GM19025 (cell line): ENCODE data around the gene DNASE1L3.

Source experiments
- ATAC-seq: cut with Tn5 transposase; IDR thresholded peaks from one replicate; pipeline ENCODE4 v1.9.1; 2021; ENCODE audit warnings: mild to moderate bottlenecking, low read depth, moderate library complexity; ENCODE audit not compliant: unreplicated experiment

The DNASE1L3 gene

DNA sequence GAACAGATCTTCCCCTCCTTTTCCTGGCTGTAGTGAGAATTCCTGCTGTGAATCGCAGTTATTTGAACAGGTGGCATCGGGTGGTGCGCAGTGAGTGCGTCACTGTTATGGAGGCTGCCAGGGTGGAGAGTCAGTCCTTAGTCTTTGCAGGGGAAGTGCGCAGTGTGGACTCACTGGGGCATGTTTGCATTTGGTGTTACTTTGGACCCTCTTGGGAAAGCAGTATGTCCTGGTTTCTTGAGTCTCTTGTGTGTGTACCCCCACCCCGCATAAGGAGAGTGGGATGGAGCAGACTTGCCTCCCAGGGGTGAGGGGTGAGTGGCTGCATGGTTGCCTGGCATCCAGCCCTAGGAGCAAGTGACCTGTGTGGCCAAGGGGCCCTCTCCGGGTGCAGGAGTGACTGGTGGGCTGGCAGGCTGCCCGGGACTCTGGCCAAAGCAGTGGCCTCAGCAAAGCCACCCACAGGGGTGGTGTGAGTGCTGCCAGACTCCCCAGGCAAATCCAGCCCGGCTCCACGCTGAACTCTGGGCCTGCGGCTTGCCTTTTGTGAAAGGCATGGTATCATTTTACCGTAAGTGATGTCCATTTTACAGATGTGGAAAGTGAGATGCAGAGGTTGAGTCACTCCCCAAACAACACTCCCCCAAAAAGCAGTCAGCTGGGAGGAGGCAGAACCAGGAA lies 46.4 kb downstream of the DNASE1L3 start:
- no peak for ATAC-seq

DNA sequence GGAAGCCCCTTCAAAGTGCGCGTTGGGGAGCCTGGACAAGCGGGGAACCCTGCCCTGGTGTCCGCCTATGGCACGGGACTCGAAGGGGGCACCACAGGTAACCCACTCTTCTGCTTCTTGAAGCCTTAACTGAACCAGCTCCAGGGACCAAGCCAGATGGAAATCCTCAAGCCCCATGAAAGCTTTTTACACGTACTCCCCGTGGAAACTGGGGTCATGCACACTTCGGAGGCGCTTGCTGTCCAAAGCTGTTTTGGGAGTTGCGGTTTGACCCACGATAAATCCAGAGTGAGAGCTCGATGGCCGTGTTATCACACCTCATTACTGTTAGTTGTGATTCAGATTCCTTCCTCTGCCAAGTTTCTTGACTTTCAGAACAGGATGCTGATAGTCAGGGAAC lies 47.5 kb downstream of the DNASE1L3 start:
- ATAC-seq = no peak

DNA sequence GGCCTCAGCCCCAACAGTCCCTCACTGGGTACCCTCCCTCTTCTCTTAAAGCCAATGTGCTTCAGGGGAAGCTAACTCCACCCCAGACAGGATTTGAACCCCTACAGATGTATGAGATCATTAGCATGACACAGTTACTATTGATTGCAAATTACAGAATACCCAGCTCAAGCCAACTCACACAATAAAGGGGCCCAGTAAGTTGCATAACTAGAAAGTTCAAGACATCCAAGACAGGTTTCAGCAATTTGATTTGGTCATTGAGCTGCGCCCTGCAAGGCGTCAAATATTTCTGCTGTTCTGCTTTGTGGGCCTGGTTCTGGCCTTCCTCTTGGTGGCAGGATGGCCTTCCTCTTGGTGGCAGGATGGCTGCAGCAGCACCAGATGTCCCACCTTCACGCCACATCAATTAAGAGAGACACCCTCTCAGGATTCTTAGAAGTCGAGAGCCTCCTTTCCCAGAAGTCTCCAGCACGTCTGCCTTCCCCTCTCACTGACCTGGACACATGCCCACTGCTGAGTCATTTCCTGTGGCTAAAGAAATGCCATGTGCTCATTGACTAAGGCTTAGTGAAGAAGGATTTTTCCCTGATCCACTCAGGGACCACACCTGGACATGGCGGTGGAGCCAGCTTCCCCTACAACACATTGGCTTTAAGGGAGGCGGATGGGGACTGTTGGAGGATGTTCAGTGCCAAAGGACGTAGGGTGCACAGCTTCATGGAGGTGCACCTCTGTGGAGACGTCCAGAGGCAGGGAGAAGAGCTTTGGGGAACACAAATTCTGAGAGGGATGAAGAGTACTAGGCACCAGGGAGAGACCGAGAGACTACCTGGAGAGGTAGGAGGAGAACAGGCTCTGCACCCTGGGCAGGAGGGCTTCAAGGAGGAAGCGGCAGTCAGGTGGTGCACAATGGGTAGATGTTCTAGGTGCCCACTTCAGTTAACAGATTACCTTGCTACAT lies 49.1 kb downstream of the DNASE1L3 start:
- no peak for ATAC-seq

DNA sequence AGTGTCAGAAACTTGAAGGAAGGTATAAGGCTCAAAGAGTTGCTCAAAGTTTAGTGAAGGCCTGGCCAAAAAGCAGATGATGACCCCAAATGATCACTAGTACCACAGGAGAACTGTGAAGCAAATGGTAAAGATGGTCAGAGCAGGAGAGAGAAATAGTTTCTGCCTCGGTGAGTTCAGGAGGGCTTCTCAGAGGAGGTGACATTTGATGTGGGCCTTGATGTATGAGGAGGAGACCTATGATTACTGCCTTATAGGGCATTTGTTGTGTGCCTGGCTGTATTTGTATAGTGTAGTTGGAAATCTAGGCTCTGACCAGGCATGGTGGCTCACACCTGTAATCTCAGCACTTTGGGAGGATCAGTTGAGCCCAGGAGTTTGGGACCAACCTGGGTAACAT lies 50.4 kb downstream of the DNASE1L3 start:
- no peak for ATAC-seq

DNA sequence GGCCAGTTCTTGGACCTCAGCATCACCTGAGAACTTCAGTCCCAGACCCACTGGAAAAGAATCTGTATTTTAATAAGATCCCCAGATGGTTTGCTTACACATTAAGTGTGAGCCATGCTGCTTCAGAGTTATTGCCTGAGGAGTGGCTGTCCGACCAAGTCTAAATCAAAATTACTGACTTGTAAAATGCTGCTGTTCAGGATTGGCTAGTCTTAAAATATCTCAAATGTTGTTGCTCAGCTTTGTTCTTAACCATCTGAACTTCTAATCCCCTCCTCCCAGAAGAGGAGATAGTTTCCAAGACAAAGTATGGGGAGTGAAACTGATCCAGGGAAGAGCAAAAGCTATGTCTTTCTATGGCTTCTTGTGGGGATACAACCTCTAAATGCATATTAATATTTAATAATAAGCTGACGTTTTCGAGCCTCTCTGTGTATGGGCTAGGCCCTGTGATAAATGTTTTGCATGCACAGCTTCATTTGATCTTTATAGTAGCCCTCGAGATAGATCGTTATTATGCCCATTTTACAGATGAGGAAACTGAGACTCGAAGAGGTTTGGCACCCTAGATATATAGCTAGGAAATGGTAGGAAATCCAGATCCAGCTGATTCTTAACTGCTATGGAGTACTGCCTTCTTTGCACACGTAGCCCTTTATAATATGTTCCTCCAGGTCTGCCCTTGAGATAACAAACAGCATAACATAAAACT lies 52.2 kb downstream of the DNASE1L3 start:
- ATAC-seq = no peak

DNA sequence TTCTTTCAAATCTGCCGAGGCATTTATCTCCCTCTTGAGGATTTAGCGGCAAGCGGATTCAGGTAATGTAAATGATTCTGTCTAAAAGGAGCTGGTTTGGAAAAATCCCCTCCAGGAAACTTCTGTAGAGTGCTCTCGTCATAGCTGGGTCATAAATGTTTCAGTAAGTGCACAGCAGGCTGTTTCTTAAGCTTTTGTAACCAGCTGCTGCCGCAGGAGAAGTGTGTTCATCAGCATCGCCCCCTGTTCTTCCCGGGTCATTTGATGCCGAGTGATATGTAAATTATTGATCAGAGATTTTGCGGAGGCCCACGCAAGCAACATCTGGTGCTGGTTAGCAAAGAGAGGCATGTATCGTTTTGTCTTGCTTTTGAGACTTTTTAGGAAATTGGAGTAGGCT lies 53.1 kb downstream of the DNASE1L3 start:
- ATAC-seq = no peak

DNA sequence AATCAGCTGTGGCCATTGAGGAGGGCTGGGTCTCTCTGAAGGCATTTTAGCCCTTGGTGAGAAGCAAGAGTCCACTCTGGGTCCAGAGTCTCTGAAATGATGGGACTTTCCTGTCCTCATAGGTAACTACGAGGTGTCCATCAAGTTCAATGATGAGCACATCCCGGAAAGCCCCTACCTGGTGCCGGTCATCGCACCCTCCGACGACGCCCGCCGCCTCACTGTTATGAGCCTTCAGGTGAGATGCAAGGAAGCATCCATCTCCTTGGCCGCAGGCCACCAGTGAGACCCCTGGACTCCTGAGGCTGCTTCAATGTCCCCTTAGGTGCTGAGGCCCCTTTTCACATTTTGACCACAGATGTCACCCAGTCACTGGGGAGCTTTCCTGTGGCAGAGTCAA lies 54.9 kb downstream of the DNASE1L3 start:
- ATAC-seq = no peak

DNA sequence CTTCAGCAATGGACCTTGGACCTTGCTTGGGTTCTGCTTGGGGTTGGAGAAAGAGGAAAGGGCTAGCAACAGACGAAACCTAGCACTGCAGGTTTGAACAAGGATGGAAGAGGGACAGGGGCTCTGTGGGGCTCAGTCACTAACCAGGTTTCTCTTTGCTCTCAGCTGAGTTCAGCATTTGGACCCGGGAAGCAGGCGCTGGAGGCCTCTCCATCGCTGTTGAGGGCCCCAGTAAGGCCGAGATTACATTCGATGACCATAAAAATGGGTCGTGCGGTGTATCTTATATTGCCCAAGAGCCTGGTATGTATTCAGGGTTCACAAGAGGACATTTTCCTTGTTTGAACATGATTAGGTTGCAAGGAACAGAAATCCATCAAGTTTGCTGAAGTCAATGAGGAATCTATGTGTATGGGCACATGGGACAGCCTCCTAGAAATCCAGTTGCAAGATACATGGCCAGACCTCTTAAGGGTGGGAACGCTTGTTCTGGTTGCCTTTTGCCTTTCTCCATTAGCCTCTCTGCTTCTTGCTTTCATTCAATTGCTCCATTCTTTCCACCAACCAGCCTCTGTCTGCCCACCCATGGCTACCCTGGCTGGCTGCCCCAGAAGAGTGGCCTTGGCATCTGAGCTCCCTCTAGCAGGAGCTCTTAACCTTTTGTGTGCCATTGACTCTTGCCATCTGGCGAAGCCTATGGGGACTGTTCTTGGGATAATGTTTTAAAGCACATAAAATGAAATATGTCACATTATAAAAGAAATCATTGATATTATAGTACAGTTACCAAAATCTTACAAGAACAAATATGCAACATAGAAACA lies 55.9 kb downstream of the DNASE1L3 start:
- no peak for ATAC-seq

DNA sequence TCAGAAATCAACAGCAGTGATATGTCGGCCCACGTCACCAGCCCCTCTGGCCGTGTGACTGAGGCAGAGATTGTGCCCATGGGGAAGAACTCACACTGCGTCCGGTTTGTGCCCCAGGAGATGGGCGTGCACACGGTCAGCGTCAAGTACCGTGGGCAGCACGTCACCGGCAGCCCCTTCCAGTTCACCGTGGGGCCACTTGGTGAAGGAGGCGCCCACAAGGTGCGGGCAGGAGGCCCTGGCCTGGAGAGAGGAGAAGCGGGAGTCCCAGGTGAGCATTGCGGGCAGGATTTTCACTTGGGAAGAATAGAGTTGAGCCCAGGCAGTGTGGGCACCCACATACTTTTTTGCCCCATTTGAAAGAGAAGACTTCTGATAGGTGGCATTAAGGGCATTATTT lies 57.4 kb downstream of the DNASE1L3 start:
- no peak for ATAC-seq

DNA sequence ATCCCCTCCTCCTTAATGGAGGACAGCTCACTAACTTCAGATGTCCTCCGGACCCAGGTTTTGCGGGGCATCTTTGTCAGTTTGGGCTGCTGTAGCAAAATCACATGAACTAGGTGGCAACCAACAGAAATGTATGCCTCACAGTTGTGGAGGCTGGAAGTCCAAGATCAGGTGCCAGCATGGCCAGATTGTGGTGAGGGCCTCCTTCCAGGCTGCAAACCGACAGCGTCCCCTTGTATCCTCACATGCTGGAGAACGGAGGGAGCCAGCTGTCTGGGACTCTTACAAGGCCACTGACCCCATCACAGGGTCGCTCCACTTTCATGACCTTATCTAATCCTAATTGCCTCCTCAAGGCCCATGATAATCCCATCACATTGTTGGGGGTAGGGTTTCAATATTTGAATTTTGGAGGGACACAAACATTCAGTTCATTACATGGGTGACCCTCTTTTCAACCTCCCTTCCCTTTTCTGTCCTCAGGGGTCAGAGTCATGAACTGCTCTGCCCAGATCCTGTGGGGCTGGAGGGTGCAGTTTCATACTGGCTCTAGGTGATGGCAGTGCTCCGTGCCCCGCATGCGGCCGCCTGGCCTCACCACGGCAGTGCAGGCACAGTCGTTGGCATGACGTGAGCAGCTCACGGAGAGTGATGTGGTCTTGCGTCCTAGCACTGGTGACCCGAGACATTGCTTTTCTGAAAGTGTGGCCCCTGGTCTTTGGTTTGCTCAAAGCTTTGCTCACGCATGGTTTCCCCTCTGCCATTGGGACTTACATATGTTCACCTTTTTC lies 58.4 kb downstream of the DNASE1L3 start:
- ATAC-seq = no peak

DNA sequence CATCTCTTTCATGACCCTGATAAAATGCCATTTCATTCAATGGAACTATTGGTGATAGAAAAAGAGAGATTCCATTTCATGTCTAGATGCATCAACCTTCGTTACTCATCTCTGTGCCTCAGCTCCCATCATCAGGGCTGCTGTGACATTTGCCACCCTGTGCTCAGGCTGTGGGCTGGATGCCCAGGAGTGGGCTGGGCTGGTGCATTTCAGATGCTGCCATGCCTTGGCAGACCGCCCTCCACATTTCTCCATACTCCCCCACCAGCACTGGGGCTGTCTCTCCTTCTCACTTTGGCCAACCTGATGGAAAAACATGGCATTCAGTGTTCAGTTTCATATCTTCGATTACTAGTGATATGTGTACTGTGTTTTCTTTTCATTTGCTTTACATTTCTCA lies 59.1 kb downstream of the DNASE1L3 start:
- no peak for ATAC-seq

DNA sequence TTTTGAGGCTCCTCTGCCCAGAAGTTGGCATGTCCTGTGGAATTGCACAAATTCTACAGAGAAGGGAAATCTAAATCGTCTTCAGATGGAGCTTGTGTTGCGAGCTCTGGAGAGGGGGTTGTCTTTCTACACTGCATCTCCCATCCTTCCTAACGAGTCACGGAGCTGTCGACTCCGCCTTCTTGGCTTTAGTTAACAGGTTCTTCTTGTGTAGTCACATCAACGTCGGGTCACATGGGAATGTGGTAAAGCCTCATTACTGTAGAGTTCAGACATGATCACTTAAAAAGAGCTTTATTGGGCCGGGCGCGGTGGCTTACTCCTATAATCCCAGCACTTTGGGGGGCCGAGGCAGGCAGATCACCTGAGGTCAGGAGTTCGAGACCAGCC lies 60.0 kb downstream of the DNASE1L3 start:
- no peak for ATAC-seq

DNA sequence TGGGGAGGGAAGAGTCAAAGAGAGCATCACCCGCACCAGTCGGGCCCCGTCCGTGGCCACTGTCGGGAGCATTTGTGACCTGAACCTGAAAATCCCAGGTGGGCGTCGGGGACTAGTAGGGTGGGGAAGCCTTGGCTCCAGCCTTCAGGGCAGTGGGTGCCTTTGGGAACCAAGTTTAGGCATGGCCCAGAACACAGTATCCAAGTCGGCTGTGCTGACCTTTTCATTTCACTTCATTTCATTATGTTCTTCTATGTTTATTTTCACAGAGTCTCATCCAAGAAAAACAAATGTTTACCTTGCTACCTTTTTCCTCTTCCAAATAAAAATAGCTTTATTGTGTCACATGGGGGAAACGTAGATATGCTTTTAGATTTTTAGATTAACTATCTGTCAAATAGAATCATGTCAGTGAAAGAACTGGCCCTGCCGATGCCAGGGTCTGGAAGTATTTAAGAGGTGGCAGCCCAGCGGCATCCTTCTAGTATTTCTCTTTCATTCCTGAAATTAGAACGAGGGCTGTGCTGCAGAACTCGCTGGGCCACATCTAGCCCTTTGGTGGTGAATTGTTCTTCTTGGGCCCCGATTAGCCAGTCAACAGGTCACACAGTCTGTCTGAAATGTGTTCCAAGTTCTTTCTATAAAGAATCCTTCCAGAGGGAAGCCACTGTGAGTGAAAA lies 60.5 kb downstream of the DNASE1L3 start:
- no peak for ATAC-seq

DNA sequence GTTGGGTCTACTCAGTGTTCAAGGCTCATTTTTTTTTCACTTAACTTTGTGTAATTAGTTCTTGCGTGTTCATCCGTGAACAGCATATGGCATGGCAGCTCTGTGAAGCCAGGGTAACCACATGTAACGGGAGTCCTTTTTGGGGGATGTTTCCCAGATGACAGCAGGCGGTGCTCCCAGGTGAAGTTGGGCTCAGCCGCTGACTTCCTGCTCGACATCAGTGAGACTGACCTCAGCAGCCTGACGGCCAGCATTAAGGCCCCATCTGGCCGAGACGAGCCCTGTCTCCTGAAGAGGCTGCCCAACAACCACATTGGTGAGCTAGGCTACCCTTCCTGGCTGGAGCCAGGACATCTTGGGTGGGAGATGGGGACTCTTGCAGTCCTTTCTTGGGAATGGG lies 62.7 kb downstream of the DNASE1L3 start:
- no peak for ATAC-seq

DNA sequence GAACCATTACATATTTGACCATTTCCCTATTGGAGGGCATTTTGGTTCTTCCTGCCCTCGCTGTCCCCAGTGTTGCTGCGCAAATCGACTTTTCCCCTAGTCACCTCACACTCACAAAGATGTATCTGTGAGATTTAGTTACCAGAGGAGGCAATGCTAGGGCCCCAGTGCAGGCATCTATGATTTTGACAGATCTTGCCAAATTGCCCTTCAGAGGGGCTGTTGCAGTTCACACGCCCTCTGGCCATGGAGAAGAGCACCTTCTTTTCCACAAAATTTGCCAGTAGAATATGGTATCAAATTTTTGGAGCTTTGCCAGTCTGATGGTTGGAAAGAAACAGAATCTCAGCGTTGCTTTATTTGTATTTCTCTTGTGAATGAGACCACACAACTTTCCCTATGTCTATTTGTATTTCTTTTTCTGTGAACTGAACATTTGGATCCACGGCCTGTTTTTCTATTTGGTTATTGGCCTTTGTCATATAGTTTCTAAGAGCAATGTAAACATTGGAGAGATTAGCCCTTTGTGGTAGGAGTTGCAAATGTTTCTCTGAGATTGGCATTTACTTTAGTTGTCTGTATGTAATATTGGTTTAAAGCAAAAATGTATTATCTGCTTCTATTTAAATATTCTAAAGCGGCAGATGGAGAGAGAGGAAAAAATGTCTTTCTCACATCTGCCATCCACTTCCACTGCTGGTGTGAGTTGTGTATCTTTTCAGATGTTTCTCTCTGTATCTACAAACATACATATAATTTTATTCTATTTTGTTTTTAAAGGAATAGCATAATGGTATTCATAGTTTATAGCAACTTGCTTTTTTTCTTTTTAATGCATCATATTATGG lies 66.1 kb downstream of the DNASE1L3 start:
- no peak for ATAC-seq

DNA sequence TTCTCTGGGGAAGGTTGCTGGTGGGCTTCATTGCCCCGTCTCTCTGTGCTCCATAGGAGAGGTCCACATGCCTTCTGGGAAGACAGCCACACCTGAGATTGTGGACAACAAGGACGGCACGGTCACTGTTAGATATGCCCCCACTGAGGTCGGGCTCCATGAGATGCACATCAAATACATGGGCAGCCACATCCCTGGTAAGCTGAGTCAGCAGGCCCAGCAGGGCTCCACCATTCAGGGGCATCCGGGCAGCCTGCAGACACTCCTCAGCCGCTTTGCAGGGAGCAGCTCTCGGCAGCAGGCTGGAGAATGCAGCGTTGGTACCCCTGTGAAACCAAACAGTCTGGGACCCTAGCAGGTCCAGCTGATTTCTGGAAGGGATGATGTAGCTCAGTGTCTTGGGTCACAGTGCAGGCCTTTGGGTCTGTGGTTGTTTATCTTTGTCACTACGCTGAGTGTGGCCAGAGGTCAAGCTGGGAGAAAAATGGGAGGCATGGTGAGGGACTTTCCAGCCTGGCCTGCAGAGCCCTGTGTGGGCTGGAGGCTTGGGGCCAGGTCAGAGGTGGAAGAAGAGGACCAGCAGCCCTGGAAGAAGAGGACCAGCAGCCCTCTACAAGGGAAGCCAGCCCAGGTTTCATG lies 67.2 kb downstream of the DNASE1L3 start:
- ATAC-seq = no peak
